Prostate gland (tissue), 2 donors: Measurements from ENCODE around the gene KCNK18. TPM values are rescaled to one million over a fixed set of nuclear protein-coding genes. Genes with fewer than 3 reads are reported as not detected.

Experiments used
- DNase-seq: peaks from one replicate; pipeline ENCODE4 v3.0.0-alpha.2; 2019; ENCODE audit warnings: low spot score
- H3K27ac ChIP-seq, 2 donors: fragments of 200-600 bp; sonication (generic); 2 replicates each; pipeline ENCODE4 v1.5.1; 2017 to 2019
- H3K27me3 ChIP-seq: fragments of 200-600 bp; sonication (generic); replicated peaks from 2 replicates; pipeline ENCODE4 v1.5.1; 2019; ENCODE audit not compliant: insufficient read depth
- H3K36me3 ChIP-seq, 2 donors: fragments of 200-600 bp; sonication (generic); 1 replicate in 1 of 2; 2 replicates in 1 of 2; pipeline versions ENCODE4 v1.5.1 to v1.8.1; 2017 to 2019
- H3K4me1 ChIP-seq: fragments of 200-600 bp; sonication (generic); replicated peaks from 2 replicates; pipeline ENCODE4 v1.5.1; 2019
- H3K4me3 ChIP-seq, 2 donors: fragments of 200-600 bp; sonication (generic); 2 replicates each; pipeline ENCODE4 v1.5.1; 2017 to 2019
- H3K9me3 ChIP-seq: fragments of 200-600 bp; sonication (generic); 2 replicates; pipeline ENCODE4 v1.5.1; 2017
- CTCF ChIP-seq, 4 experiments: fragments of 200-600 bp in 2 of 4; fragments of 450-650 bp in 2 of 4; sonication (generic) in 2 of 4; IDR thresholded peaks; 1 replicate in 3 of 4; 2 replicates in 1 of 4; pipeline ENCODE4 v1.5.1; 2016 to 2019; ENCODE audit warnings: antibody characterized with exemption in 4 of 4, mild to moderate bottlenecking in 2 of 4, moderate library complexity in 2 of 4
- POLR2A ChIP-seq: fragments of 450-650 bp; IDR thresholded peaks from one replicate; pipeline ENCODE4 v1.6.1; 2016; ENCODE audit warnings: antibody characterized with exemption, mild to moderate bottlenecking
- POLR2AphosphoS5 ChIP-seq: sonication (generic); formaldehyde crosslinking; IDR thresholded peaks from one replicate; pipeline ENCODE4 v1.6.1; 2017; ENCODE audit warnings: antibody characterized with exemption
- WGBS: methylation state at CpG from one replicate; pipeline ENCODE4 v1.1.5; 2018; 5-methylcytosine and 5-hydroxymethylcytosine counted together
- intact Hi-C: fragments of 100-400 bp; cut with DNase I; formaldehyde crosslinking; loops from one replicate; pipeline ENCODE4 v1.14.2; 2022
- total RNA-seq, 2 donors: library from RNA; depleted of rRNA; stranded (reverse); fragments of >200 nt; gene quantifications; one replicate each; pipeline ENCODE4 v1.1.0, GENCODE V29; 2016

KCNK18 gene
- total RNA-seq, 2 donors from 2014 or later = not detected

GRCh38 chr10:117163954-117164548 lies 33.2 kb upstream of the KCNK18 start:
- no peak for TF ChIP-seq POLR2A
- TF ChIP-seq CTCF (IDR thresholded peaks at IDR 0.05) = no peak
- no peak for TF ChIP-seq POLR2AphosphoS5
- H3K36me3 ChIP-seq = no peaks in the 10 kb centered on the region
- H3K27me3 ChIP-seq = peaks cover 67% of the 10 kb centered on the region
- no peak for DNase-seq
- no peak overlapping the region for H3K4me3 ChIP-seq
- H3K4me1 ChIP-seq = no peaks in the 10 kb centered on the region
- WGBS = 25% methylated on average over 16 of the region's 16 CpGs
- no peak overlapping the region for H3K27ac ChIP-seq
- no peaks in the 10 kb centered on the region for H3K9me3 ChIP-seq
- intact Hi-C loops = no loop called here

- no peaks in the 10 kb centered on the region for H3K4me1 ChIP-seq
- intact Hi-C loops = loop anchor here (5.0 kb wide), 1 partner anchor 483 kb away; no protein-coding TSS in a partner anchor
Observed at GRCh38 chr10:117164592-117165537, 32.4 kb upstream of the KCNK18 start.

GRCh38 chr10:117165538-117166417 lies 31.5 kb upstream of the KCNK18 start:
- peaks cover 67% of the 10 kb centered on the region for H3K27me3 ChIP-seq
- no peak overlapping the region for H3K27ac ChIP-seq
- H3K36me3 ChIP-seq = no peaks in the 10 kb centered on the region
- no peak overlapping the region for H3K4me3 ChIP-seq
- intact Hi-C loops = loop anchor here (5.0 kb wide), 1 partner anchor 483 kb away; no protein-coding TSS in a partner anchor
- no peak for DNase-seq
- H3K4me1 ChIP-seq = no peaks in the 10 kb centered on the region
- no peaks in the 10 kb centered on the region for H3K9me3 ChIP-seq
- 4% methylated on average over 51 of the region's 51 CpGs for WGBS
- no peak for TF ChIP-seq POLR2A
- TF ChIP-seq CTCF (IDR thresholded peaks at IDR 0.05) = peak in 2 of 4 experiments; percentile 26 to 41

More at GRCh38 chr10:117164592-117165537, 32.4 kb upstream of the KCNK18 start:
- DNase-seq = no peak
- 4% methylated on average over 32 of the region's 32 CpGs for WGBS
- H3K4me3 ChIP-seq = no peak overlapping the region
- no peak overlapping the region for H3K27ac ChIP-seq
- no peaks in the 10 kb centered on the region for H3K9me3 ChIP-seq
- H3K36me3 ChIP-seq = no peaks in the 10 kb centered on the region
- TF ChIP-seq POLR2A (no peak), POLR2AphosphoS5 (no peak), CTCF (IDR thresholded peaks at IDR 0.05) (no peak)
- H3K27me3 ChIP-seq = peaks cover 67% of the 10 kb centered on the region

- no peak for DNase-seq
- H3K4me3 ChIP-seq = no peak overlapping the region
- H3K27ac ChIP-seq = no peak overlapping the region
- intact Hi-C loops = loop anchor here (5.0 kb wide), 1 partner anchor 484 kb away; no protein-coding TSS in a partner anchor
- peaks cover 65% of the 10 kb centered on the region for H3K27me3 ChIP-seq
- H3K9me3 ChIP-seq = no peaks in the 10 kb centered on the region
- TF ChIP-seq POLR2AphosphoS5 (no peak), CTCF (IDR thresholded peaks at IDR 0.05) (no peak), POLR2A (no peak)
- WGBS = 10% methylated on average over 40 of the region's 41 CpGs
- H3K36me3 ChIP-seq = no peaks in the 10 kb centered on the region
- H3K4me1 ChIP-seq = no peaks in the 10 kb centered on the region
Observed at GRCh38 chr10:117166418-117167345, 30.6 kb upstream of the KCNK18 start.
